ENCODE measurements around the gene AP3S1. TPM values are rescaled to one million over a fixed set of nuclear protein-coding genes. Genes with fewer than 3 reads are reported as not detected.
A peak's percentile ranks its signal among the peaks of the same experiment; 100 is the strongest.

AP3S1 gene
- total RNA-seq, 6 donors from 2014 or later: 8.9 to 81.1 (median 46.5) TPM

GRCh38 chr5:115941051-115941675 lies 99.4 kb downstream of the AP3S1 start:
- TF ChIP-seq POLR2A (IDR thresholded peaks at IDR 0.05) (no peak), EP300 (IDR thresholded peaks at IDR 0.05) (no peak), POLR2AphosphoS5 (IDR thresholded peaks at IDR 0.05) (no peak), CTCF (IDR thresholded peaks at IDR 0.05) (no peak)
- H3K4me3 ChIP-seq: no peak overlapping the region
- no peaks in the 10 kb centered on the region for H3K36me3 ChIP-seq
- peak in 1 of 2 donors; percentile 80 for ATAC-seq (ENCODE audit: low FRiP score in 2 of 2)
- H3K27ac ChIP-seq: no peak overlapping the region
- no peaks in the 10 kb centered on the region for H3K9me3 ChIP-seq
- no peaks in the 10 kb centered on the region for H3K4me1 ChIP-seq
- 75% methylated on average over 9 of the region's 9 CpGs for WGBS, 2 donors
- DNase-seq: no peak
- H3K27me3 ChIP-seq: no peaks in the 10 kb centered on the region

DNA sequence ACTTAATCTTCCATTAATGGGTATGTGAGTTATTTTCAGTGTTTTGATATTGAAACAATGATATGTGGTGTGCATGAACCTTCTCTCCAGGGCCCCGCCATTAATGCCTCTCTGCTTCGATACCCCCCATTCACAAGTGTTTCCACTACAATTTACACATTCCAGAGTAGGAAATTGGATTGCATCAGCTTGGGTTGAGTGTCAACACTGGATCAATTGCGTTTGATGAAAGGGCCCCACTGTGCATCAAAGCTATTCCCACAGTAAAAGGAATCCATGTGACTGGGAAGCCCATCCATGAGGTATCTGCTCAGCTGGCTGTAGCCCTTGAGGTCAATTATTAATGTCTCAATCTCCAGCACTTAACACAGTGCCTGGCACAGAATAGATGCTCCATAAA lies 102.8 kb downstream of the AP3S1 start:
- ATAC-seq (ENCODE audit: low FRiP score in 2 of 2) (no peak), DNase-seq (no peak)
- Histone ChIP-seq H3K4me1 (no peaks in the 10 kb centered on the region), H3K27me3 (no peaks in the 10 kb centered on the region), H3K27ac (no peak overlapping the region), H3K4me3 (no peak overlapping the region), H3K36me3 (no peaks in the 10 kb centered on the region), H3K9me3 (no peaks in the 10 kb centered on the region)
- TF ChIP-seq POLR2A (IDR thresholded peaks at IDR 0.05) (no peak), POLR2AphosphoS5 (IDR thresholded peaks at IDR 0.05) (no peak), EP300 (IDR thresholded peaks at IDR 0.05) (no peak), CTCF (IDR thresholded peaks at IDR 0.05) (no peak)
- 89 to 96% methylated on average over 2 to 3 of the region's 3 CpGs for WGBS, 2 donors

DNA sequence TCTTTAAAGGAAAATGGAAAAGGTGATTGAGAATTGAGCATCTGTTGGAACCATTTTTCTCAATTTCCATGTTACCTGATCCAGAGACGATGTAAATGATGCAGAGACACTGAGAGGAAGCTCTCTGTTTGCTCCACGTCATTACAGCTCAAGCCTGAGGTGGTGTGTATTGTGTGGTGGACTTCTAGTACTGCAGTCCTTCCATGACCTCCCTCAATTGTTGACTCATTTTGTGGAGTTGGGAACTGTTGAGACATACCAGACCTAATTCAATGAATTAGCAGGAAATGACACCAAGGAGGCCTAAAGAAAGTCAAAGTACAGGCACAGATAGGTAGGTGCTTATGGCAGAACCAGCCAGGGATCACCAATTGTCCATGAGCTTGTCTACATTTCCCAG lies 104.9 kb downstream of the AP3S1 start:
- H3K27ac ChIP-seq: no peak overlapping the region
- 76 to 86% methylated on average over 2 of the region's 2 CpGs for WGBS, 2 donors
- H3K9me3 ChIP-seq: no peaks in the 10 kb centered on the region
- H3K4me3 ChIP-seq: no peak overlapping the region
- no peaks in the 10 kb centered on the region for H3K27me3 ChIP-seq
- DNase-seq (no peak), ATAC-seq (ENCODE audit: low FRiP score in 2 of 2) (no peak)
- H3K4me1 ChIP-seq: no peaks in the 10 kb centered on the region
- no peaks in the 10 kb centered on the region for H3K36me3 ChIP-seq
- no peak for TF ChIP-seq CTCF (IDR thresholded peaks at IDR 0.05)
- no peak for TF ChIP-seq EP300 (IDR thresholded peaks at IDR 0.05)
- no peak for TF ChIP-seq POLR2AphosphoS5 (IDR thresholded peaks at IDR 0.05)
- no peak for TF ChIP-seq POLR2A (IDR thresholded peaks at IDR 0.05)

- no peaks in the 10 kb centered on the region for H3K36me3 ChIP-seq
Measured at GRCh38 chr5:115947260-115947659, 105.5 kb downstream of the AP3S1 start.

DNA sequence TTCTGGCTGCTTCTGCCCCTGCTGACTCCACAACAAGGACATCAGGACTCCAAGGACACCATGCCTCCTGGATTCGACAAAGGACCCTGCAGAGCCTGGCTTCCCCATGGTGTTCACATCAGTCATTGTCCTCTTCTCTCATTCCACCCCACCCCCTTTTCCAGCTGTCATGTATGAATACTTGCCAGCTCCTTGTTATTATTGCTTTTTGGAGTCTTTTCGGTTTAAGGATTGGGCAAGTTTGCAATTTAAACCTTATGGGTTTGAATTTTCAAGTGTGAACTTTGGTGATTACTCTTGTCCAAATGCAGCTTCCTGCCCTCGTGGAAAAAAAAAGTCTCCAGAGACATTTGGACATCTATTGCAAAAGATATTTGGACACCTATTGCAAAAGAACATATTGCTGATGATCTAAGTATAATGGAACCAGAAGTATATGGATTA lies 106.4 kb downstream of the AP3S1 start:
- DNase-seq (no peak), ATAC-seq (ENCODE audit: low FRiP score in 2 of 2) (peak in 1 of 2 donors; percentile 49)
- H3K27me3 ChIP-seq: no peaks in the 10 kb centered on the region
- H3K36me3 ChIP-seq: no peaks in the 10 kb centered on the region
- no peaks in the 10 kb centered on the region for H3K9me3 ChIP-seq
- H3K4me1 ChIP-seq: no peaks in the 10 kb centered on the region
- no peak for TF ChIP-seq POLR2AphosphoS5 (IDR thresholded peaks at IDR 0.05)
- no peak for TF ChIP-seq POLR2A (IDR thresholded peaks at IDR 0.05)
- no peak for TF ChIP-seq EP300 (IDR thresholded peaks at IDR 0.05)
- no peak for TF ChIP-seq CTCF (IDR thresholded peaks at IDR 0.05)
- H3K27ac ChIP-seq: no peak overlapping the region
- 66 to 69% methylated on average over 3 of the region's 3 CpGs for WGBS, 2 donors
- no peak overlapping the region for H3K4me3 ChIP-seq

More at GRCh38 chr5:115947260-115947659, 105.5 kb downstream of the AP3S1 start:
- TF ChIP-seq POLR2AphosphoS5 (IDR thresholded peaks at IDR 0.05) (no peak), POLR2A (IDR thresholded peaks at IDR 0.05) (no peak), EP300 (IDR thresholded peaks at IDR 0.05) (no peak)
- H3K4me3 ChIP-seq: no peak overlapping the region
- DNase-seq (no peak), ATAC-seq (ENCODE audit: low FRiP score in 2 of 2) (no peak)
- H3K4me1 ChIP-seq: no peaks in the 10 kb centered on the region
- H3K27me3 ChIP-seq: no peaks in the 10 kb centered on the region
- 84 to 94% methylated on average over 2 of the region's 2 CpGs for whole genome bisulfite sequencing, 2 donors
- H3K27ac ChIP-seq: no peak overlapping the region
- H3K9me3 ChIP-seq: no peaks in the 10 kb centered on the region

Data from upper lobe of left lung (tissue), 6 donors.